Osteoblast (primary cell): Measurements from ENCODE around the gene NRDC. TPM values are rescaled to one million over a fixed set of nuclear protein-coding genes. Genes with fewer than 3 reads are reported as not detected.

Source experiments
- DNase-seq: peaks from one replicate; pipeline ENCODE4 v3.0.0; 2011; ENCODE audit warnings: low spot score, mixed read lengths; ENCODE audit not compliant: insufficient read length; ENCODE audit errors: missing footprints
- H2AFZ ChIP-seq: 2 replicates; pipeline ENCODE4 v1.6.0; 2011; ENCODE audit warnings: mild to moderate bottlenecking, low read length
- H3K27ac ChIP-seq: 2 replicates; pipeline ENCODE4 v1.5.1; 2011; ENCODE audit warnings: mild to moderate bottlenecking, low read depth, low read length, moderate library complexity
- H3K27me3 ChIP-seq: 2 replicates; pipeline ENCODE4 v1.6.0; 2012; ENCODE audit warnings: mild to moderate bottlenecking, control low read depth, inconsistent platforms, low read length, moderate library complexity; ENCODE audit not compliant: insufficient read depth
- H3K36me3 ChIP-seq: 2 replicates; pipeline ENCODE4 v1.5.1; 2011; ENCODE audit warnings: mild to moderate bottlenecking, low read length, control low read depth, moderate library complexity; ENCODE audit not compliant: insufficient read depth
- H3K4me1 ChIP-seq: 2 replicates; pipeline ENCODE4 v1.5.1; 2011; ENCODE audit warnings: mild to moderate bottlenecking, low read length, control low read depth, moderate library complexity; ENCODE audit not compliant: insufficient read depth
- H3K4me2 ChIP-seq: 2 replicates; pipeline ENCODE4 v1.6.0; 2011; ENCODE audit warnings: mild to moderate bottlenecking, low read length; ENCODE audit not compliant: insufficient read depth
- H3K4me3 ChIP-seq: fragments of 200-600 bp; sonication (generic); 3 replicates; pipeline ENCODE4 v1.5.1; 2012; ENCODE audit warnings: mild to moderate bottlenecking, low read length, inconsistent platforms; ENCODE audit not compliant: insufficient read depth
- H3K79me2 ChIP-seq: 2 replicates; pipeline ENCODE4 v1.6.0; 2012; ENCODE audit warnings: mild to moderate bottlenecking, low read length, control low read depth, inconsistent platforms; ENCODE audit not compliant: insufficient read depth
- H3K9me3 ChIP-seq: 2 replicates; pipeline ENCODE4 v1.5.1; 2011; ENCODE audit warnings: low read depth, low read length, control low read depth
- H4K20me1 ChIP-seq: 2 replicates; pipeline ENCODE4 v1.6.0; 2012; ENCODE audit warnings: mild to moderate bottlenecking, low read length, control low read depth; ENCODE audit not compliant: insufficient read depth
- total RNA-seq: library from RNA; depleted of rRNA; stranded (reverse); fragments of >200 nt; gene quantifications from 2 replicates; pipeline ENCODE4 v1.2.3, GENCODE V29; 2012
- TF ChIP-seq, protein P1 (sequence below): IDR thresholded peaks from 2 replicates; pipeline ENCODE4 v1.5.1; 2011; ENCODE audit warnings: mild to moderate bottlenecking, low read depth, low read length, moderate library complexity; ENCODE audit errors: extremely low read depth

The NRDC gene
- total RNA-seq: 81.4 and 90.5 TPM in 2 replicates

DNA sequence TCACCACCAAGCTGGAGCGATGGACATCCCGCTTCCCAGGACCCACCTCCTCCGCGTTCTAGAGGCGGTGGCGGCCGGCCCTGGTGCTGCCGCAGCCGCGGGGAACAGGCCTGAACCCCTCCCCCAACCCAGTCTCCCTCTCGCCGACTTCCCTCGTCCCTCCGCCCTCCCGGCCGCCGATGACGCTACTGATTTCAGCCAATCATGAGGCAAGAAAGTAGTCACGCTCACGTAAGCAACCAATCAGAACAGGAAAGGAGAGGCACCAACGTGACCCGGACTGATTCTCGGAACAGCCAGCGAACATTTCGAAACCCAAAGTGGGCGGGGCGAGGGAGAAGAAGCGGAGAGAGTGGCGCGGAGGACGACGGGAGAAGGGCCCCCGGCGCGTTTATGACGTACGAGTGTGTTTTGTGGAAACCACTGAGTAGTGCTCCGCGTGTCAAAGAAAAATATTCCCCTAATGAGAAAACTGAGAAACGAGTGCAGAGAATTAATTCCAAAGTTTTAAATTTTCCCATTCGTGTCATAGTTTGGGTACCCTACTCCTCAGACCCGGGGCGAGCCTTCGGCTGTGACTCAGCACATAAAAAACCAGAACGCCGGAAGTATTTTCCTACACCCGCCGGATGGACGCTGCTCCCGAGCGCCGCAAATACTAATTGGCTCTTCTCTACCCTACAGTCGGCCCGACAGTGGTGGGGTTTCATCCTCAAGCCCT is at the start of gene NRDC:
NRDC (minus strand) TSS at position 112 of the 721 bp plus-strand sequence. CDS start 112 bp downstream, outside the sequence.
- TF ChIP-seq, protein P1, sequence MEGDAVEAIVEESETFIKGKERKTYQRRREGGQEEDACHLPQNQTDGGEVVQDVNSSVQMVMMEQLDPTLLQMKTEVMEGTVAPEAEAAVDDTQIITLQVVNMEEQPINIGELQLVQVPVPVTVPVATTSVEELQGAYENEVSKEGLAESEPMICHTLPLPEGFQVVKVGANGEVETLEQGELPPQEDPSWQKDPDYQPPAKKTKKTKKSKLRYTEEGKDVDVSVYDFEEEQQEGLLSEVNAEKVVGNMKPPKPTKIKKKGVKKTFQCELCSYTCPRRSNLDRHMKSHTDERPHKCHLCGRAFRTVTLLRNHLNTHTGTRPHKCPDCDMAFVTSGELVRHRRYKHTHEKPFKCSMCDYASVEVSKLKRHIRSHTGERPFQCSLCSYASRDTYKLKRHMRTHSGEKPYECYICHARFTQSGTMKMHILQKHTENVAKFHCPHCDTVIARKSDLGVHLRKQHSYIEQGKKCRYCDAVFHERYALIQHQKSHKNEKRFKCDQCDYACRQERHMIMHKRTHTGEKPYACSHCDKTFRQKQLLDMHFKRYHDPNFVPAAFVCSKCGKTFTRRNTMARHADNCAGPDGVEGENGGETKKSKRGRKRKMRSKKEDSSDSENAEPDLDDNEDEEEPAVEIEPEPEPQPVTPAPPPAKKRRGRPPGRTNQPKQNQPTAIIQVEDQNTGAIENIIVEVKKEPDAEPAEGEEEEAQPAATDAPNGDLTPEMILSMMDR: no peak
- peaks cover 7% of the 10 kb centered on the region for H4K20me1 ChIP-seq
- H3K4me2 ChIP-seq: peak within 1 kb of the TSS; percentile 95
- H2AFZ ChIP-seq: peak within 1 kb of the TSS; percentile 89
- H3K4me3 ChIP-seq: peak within 1 kb of the TSS; percentile 97
- peak; percentile 97 for DNase-seq
- H3K27me3 ChIP-seq: no peaks in the 10 kb centered on the region
- peaks cover 47% of the 10 kb centered on the region for H3K79me2 ChIP-seq
- H3K27ac ChIP-seq: peak within 1 kb of the TSS; percentile 99
- H3K36me3 ChIP-seq: no peaks in the 10 kb centered on the region
- H3K4me1 ChIP-seq: peaks cover 18% of the 10 kb centered on the region
- H3K9me3 ChIP-seq: no peaks in the 10 kb centered on the region

- no peak for DNase-seq
- peak overlapping the region; percentile 60 for H3K27ac ChIP-seq
Observed at GRCh38 chr1:51927029-51927428, 48.5 kb upstream of the NRDC start.

DNA sequence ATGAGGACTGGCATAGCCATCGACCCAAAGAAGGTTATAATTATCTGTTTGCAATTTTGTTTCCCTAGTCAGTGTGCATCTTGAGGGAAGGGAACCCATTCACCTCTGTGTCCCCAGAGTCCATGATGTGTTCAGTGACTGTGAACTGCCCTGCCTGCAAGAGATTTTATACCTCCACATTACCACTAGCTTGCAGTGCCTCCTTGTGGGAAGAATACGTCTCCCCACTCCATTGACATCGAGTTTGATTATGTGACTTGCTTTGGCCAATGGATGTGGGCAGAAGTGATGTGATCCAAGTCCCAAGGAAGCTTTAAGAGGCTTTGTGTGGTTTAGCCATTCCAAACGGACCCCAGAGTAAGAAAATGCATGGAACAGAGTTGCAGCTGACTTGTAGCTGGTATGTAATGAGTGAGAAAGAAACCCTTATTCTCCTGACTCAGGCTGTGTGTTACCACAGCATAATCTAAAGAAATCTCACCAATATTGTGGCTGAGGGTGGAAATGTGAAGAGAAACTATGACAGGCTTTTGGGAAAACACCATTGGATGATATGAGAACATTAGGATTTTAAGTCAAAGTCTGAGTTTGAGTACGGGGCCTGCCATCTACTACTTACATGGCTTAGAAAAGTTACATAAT is 47.8 kb upstream of the NRDC start:
- Histone ChIP-seq H3K4me2 (no peak overlapping the region), H3K4me1 (peaks cover 42% of the 10 kb centered on the region)

More at GRCh38 chr1:51927029-51927428, 48.5 kb upstream of the NRDC start:
- H3K27me3 ChIP-seq: no peaks in the 10 kb centered on the region
- peaks cover 42% of the 10 kb centered on the region for H3K4me1 ChIP-seq
- no peak overlapping the region for H3K4me3 ChIP-seq
- H3K79me2 ChIP-seq: no peaks in the 10 kb centered on the region
- H4K20me1 ChIP-seq: no peaks in the 10 kb centered on the region
- H2AFZ ChIP-seq: no peak overlapping the region
- TF ChIP-seq, protein P1: no peak
- no peaks in the 10 kb centered on the region for H3K9me3 ChIP-seq
- no peaks in the 10 kb centered on the region for H3K36me3 ChIP-seq
- H3K4me2 ChIP-seq: no peak overlapping the region

More for the DNA sequence above, 47.8 kb upstream of the NRDC start:
- TF ChIP-seq, protein P1: peak; percentile 85
- Histone ChIP-seq H3K27ac (peak overlapping the region; percentile 60), H4K20me1 (no peaks in the 10 kb centered on the region), H3K27me3 (no peaks in the 10 kb centered on the region), H3K79me2 (no peaks in the 10 kb centered on the region), H2AFZ (peak overlapping the region; percentile 13), H3K9me3 (no peaks in the 10 kb centered on the region), H3K36me3 (no peaks in the 10 kb centered on the region), H3K4me3 (no peak overlapping the region)
- peak; percentile 83 for DNase-seq
